Activated CD4-positive, alpha-beta T cell treated with anti-CD3 and anti-CD28 coated beads for 4 hours (primary cell): ENCODE results near the gene ASIC4.

Experiments used
- DNase-seq, 2 donors: peaks; one replicate each; pipeline ENCODE4 v3.0.0-alpha.2; 2020

ASIC4 gene

DNA sequence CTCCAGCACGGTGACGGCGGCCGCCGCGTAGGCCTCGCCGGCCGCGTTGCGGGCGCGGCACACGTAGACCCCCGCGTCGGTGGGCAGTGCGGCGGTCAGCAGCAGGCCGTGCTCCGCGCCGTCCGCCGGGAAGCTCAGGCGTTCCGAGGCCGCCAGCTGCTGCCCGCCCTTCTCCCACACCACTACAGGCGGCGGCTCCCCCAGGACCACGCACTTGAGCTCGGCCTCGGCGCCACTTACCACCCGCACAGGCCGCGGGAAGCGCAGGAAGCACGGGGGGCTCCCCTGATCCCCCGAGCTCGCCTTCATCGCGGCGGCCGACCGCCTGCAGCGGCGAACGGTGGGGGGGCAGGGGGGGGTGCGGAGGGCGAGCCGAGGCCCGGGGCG, 56.6 kb downstream of the ASIC4 start:
- DNase-seq: no peak

DNA sequence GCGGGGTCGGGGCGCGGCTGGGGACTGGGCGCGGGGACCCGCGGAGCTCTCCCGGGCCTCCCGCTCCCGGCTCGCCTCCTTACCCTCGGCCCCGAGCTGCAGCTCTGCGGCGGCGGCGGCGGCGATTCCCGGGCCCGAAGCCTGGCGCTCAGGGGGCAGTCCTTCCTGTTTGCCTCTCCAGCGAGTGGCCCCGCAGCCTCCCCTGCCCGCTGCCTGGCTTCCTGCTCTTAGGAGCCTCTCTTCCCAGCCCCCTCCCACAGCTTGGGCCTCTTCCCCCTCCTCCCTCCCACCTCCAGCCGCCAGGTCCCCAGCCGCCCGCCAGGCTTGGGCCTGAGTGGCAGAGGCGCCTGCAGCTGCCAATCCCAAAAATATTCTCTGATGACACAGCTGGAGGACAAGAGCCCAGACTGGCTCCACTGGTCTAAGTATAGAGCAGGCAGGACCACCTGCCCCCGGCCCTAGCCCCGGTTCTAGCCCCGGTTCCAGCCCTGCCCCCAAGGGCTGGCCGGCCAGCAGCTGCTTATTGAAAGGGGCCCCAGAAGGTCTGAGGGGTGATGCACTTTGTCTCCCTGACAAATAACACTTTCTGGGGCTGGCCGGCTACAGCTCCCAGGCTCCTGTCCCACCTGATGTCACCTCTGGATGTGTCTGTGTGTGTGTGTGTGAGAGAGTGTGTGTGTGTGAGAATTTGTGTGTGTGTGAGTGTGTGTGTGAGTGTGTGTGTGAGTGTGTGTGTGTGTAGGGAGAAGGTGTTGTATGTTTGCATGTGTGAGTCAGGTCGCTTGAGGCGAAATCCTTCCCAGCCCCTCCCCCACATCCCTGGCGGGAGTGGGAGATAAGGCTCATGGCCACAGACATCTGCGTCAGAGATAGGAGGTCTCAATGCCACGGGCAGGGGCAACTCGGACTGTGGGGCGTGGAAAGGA, 57.3 kb downstream of the ASIC4 start, which contains the start of gene OBSL1:
Gene OBSL1 (minus strand): TSS at position 229 of the 926 bp plus-strand sequence. CDS start 307 bp downstream, outside the sequence.
- DNase-seq: no peak

DNA sequence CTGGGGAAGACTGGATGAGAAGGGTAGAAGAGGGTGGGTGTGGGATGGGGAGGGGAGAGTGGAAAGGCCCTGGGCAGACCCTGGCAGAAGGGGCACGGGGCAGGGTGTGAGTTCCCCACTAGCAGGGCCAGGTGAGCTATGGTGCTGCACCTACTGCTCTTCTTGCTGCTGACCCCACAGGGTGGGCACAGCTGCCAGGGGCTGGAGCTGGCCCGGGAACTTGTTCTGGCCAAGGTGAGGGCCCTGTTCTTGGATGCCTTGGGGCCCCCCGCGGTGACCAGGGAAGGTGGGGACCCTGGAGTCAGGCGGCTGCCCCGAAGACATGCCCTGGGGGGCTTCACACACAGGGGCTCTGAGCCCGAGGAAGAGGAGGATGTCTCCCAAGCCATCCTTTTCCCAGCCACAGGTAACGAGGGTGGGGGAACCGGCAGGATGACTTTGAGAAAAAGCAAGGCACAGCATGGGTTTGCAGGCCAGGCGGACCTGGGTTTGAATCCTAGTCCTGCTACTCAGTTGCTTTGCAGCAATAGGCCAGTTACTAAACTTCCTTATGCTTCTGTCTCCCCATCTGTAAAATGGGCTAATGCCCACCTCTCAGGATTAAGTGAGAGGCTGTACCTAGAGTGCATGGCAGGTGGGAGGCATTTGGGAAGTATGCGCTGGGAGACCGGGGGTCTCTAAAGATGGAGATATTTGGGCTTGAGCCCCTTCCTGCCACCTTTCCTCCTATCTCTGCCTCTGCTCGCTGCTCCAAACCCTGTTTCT, 58.1 kb downstream of the ASIC4 start, which contains the start of gene INHA:
Gene INHA (plus strand): TSS at position 74 of the 765 bp plus-strand sequence. CDS start 65 bp downstream, at position 139.
- no peak for DNase-seq

DNA sequence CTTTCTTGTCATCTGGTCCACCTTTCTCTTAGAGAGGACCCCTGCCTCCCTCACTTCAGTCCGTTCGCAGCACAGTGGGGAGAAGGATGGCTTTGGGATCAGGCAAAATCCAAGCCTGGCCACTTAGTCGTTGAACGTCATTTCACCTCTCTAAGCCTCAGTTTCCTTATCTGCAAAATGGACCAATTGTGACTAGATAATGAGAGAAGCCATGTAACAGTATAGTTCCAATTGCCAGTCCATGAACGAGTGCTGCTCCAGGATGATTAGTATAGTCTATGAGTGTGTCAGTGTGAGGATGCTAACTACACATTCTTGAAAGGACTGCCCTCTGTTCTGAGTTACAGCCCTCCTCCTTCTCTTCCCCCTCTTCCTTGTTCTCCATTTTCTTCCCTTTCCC, 58.9 kb downstream of the ASIC4 start:
- no peak for DNase-seq

DNA sequence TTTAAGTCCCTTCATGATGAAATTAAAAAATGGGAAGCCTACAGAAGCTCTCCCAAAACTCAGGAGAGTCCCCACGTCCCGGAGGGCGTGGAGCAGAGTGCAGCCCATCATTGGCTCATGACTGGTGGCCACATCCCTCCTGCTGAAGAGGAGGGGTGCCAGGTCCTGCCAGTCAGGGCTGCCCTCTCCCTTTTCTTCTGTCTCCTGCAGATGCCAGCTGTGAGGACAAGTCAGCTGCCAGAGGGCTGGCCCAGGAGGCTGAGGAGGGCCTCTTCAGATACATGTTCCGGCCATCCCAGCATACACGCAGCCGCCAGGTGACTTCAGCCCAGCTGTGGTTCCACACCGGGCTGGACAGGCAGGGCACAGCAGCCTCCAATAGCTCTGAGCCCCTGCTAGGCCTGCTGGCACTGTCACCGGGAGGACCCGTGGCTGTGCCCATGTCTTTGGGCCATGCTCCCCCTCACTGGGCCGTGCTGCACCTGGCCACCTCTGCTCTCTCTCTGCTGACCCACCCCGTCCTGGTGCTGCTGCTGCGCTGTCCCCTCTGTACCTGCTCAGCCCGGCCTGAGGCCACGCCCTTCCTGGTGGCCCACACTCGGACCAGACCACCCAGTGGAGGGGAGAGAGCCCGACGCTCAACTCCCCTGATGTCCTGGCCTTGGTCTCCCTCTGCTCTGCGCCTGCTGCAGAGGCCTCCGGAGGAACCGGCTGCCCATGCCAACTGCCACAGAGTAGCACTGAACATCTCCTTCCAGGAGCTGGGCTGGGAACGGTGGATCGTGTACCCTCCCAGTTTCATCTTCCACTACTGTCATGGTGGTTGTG, 60.4 kb downstream of the ASIC4 start:
- DNase-seq: no peak

DNA sequence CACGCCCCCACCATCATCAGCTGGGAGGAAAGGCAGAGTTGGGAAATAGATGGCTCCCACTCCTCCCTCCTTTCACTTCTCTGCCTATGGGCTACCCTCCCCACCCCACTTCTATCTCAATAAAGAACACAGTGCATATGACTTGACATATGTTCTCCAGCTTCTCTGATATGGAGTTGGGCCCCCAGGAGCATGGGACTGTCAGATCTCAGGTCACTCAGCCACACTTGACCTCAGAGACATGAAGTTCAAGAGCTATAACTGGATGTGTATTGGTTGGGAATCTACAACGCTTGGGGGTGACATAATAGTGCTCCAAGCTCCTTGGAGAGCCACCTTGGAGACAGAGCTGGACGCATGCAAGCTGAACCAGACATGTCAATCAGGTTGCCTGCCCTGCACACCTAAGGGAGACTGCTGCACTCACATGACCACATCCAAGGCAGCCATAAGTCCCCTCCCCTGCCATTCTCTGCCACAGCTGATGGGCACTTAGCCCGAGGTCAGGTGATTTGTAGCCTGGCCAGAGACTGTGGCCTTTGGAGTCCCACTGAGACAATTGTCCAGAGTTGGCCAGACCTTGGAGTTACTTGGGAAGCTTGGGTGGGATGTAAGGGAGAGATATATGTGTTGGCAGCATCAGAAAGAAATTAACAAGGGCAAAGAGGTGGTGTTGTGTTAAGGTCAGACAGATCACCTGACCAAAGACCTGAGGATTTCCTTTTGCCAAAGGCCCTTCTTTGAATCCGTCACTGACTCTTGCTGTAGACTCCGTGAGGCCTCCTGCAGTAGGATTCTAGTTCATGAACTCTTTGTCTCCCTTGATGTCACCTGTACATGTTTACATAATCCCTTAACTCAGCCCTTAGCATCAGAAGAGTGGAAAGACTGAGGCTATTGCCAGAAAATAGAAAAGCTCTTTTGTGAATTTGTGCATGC, 61.6 kb downstream of the ASIC4 start:
- no peak for DNase-seq

DNA sequence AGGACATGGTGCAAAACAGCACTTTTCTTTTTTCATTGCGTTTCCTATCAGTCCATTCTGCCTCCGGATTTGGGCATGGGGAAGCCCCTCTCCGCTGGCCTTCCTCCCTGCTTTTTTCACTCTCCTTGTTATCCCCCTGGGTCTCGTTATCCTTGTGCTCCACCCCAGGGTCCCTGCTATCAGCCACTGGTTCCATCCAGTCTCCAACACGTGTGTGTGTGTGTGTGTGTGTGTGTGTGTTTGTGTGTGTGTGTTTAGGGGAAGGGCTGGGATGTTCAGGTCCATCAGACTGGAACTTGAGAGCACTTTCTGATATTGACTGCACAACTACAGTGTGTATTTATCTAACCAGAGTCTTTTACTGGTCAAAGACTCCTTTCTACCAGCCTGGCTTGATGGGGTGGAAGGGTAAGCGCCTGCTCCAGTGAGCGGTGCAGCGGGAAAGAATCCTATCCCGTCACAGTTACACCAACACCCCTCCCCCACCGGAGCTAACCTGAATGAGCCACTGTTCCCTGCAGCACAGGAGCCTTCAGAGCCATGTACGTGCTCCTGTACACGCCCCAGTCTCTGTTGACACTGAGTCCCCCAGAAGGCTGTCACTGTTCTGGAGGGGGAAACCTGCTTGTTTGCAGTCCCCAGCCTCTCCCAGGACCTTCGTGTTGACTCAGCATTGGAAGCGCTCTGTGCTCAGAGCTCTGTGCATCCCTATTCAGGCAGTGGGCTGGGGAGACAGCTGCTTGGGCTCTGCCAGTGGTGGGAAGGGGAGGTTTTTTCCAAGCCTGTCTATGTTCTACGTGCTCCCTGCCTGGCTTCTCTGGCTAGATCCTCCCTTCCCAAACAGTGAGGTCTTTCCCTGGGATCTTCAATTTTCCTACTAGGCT, 62.5 kb downstream of the ASIC4 start:
- no peak for DNase-seq

DNA sequence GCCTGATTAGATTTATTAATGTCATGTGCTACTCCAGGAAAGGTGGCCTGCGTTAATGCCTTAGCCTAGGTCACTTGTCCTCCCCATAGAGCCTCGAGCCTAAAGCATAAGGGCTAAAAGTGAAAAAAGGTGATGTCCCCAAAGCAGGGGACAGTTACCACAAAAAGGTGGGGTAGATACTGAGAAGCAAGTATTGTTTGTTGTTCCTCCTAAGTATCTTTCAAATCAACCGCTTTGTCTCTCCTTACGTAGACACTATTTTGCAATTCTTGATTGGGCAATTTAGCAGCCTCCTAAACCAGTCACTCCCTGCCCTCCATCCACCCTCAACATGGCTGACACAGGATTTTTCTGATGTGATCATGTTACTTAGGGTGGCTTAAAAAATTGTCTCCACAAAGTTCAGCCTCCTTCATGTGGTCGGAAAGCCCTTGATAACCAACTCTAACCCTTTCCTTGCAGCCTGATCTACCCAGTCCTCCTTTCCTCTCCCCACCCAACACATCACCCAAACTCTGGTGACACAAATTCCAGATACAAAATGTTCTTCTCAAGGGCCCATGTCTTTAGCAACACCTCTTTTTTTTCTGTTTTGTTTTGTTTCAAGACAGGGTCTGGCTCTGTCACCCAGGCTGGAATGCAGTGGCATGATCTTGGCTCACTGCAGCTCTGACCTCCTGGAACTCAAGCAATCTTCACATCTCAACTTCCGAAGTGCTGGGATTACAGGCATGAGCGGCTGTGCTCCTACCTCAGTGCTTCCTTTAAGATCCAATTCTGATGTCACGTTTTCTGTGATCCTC, 64.7 kb downstream of the ASIC4 start:
- no peak for DNase-seq

DNA sequence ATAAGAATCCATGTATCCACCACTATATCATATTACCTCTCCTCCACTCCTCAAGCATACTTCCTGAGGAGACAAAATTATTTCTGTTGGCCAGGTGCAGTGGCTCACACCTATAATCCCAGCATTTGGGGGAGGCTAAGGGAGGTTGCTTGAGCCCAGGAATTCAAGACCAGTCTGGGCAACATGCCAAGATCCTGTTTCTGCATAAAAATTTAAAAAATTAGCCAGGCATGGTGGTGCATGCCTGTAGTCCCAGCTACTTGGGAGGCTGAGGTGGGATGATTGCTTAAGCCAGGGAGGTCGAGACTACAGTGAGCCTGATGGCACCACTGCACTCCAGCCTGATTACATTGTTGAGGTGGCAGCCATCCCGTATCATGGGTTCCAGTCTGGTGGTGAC, 67.1 kb downstream of the ASIC4 start:
- DNase-seq: no peak
